MCF 10A (cell line): ENCODE measurements around the gene MUSK. TPM values are rescaled to one million over a fixed set of nuclear protein-coding genes. Genes with fewer than 3 reads are reported as not detected.

Source experiments
- BruUV-seq: library from RNA; stranded (reverse); fragments of 400-500 nt; replicated peaks from 2 replicates; lab custom pipeline; 2021; lab: Mats Ljungman, UMichigan
- CTCF ChIA-PET: fragments of 300-600 bp; sonication (Branson Sonifier 250); formaldehyde crosslinking; extraction: SDS; loops from one replicate; lab custom pipeline; 2021; ENCODE audit warnings: antibody characterized with exemption, inconsistent platforms; lab: Yijun Ruan, JAX
- POLR2A ChIA-PET: fragments of 300-600, 350-650 bp; sonication (Branson Sonifier 250); formaldehyde crosslinking; extraction: SDS; loops from one replicate; lab custom pipeline; 2020; ENCODE audit warnings: antibody characterized with exemption, inconsistent platforms; lab: Yijun Ruan, JAX
- DNase-seq: peaks from one replicate; pipeline ENCODE4 v3.0.0-alpha.2; 2018; ENCODE audit not compliant: unreplicated experiment
- H3K27ac Mint-ChIP-seq: one replicate; pipeline ENCODE4 v1.8.0; 2022; ENCODE audit warnings: mild to moderate bottlenecking, low read depth, mixed read lengths; ENCODE audit not compliant: unreplicated experiment
- H3K27me3 Mint-ChIP-seq: one replicate; pipeline ENCODE4 v1.8.0; 2022; ENCODE audit warnings: mixed read lengths; ENCODE audit not compliant: insufficient read depth, unreplicated experiment
- H3K36me3 Mint-ChIP-seq: one replicate; pipeline ENCODE4 v1.8.0; 2022; ENCODE audit warnings: mild to moderate bottlenecking, moderate library complexity, mixed read lengths; ENCODE audit not compliant: insufficient read depth, unreplicated experiment
- H3K4me1 Mint-ChIP-seq: one replicate; pipeline ENCODE4 v1.8.0; 2022; ENCODE audit warnings: mixed read lengths; ENCODE audit not compliant: insufficient read depth, unreplicated experiment
- H3K4me3 Mint-ChIP-seq: one replicate; pipeline ENCODE4 v1.8.0; 2022; ENCODE audit warnings: mild to moderate bottlenecking, moderate library complexity, mixed read lengths; ENCODE audit not compliant: unreplicated experiment
- H3K9me3 Mint-ChIP-seq: one replicate; pipeline ENCODE4 v1.8.0; 2022; ENCODE audit warnings: mixed read lengths; ENCODE audit not compliant: unreplicated experiment
- intact Hi-C: fragments of 100-400 bp; cut with micrococcal nuclease; formaldehyde crosslinking; loops from 2 replicates; pipeline ENCODE4 v1.14.1; 2022
- total RNA-seq: library from RNA; stranded (reverse); gene quantifications from 2 replicates; pipeline ENCODE4 v1.2.3, GENCODE V29; 2022
- TF ChIP-seq, protein P1 (sequence below): fragments of 200-600 bp; IDR thresholded peaks from one replicate; pipeline ENCODE4 v1.8.0; 2022; ENCODE audit warnings: antibody characterized with exemption, mild to moderate bottlenecking; ENCODE audit not compliant: unreplicated experiment

MUSK gene
- total RNA-seq, 1 experiment from 2014 or later: not detected

DNA sequence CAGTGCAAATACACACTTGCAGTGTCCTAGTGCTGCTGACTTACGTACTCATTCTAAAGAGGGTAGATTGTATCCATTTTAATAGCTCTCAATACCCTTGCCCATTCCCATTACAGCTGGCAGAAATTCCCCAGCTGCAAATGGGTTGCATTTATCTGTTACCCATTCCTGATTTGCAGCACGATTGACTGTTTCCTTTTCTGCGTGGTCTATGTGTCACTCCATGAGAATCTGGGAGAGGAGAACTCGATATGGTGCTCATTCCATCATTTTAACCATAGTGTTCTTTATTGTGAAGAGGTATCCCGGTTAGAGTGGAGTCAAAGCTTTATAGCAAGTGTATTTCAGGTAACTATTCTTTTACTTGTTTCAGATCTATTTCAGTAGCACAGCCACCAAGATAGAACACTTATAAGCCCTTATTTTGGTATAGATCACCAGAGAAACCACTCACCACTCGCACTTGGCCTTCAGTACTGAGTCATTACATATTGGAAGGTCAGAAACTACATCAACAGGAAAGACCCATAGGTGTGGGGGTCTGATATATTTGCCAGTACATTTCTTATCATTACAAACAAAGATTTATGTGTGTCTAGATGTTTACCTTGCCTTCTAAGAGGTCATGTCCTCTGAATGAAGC, 139.5 kb downstream of the MUSK start:
- Mint-ChIP-seq H3K4me1 (no peaks in the 10 kb centered on the region), H3K27ac (no peak overlapping the region), H3K36me3 (no peaks in the 10 kb centered on the region), H3K27me3 (no peaks in the 10 kb centered on the region), H3K4me3 (no peak overlapping the region), H3K9me3 (no peaks in the 10 kb centered on the region)
- DNase-seq: no peak
- CTCF ChIA-PET: interaction anchor here (0.5 kb wide), 1 partner anchor 9 kb away, joined by 3 read pairs; no protein-coding TSS in a partner anchor
- intact Hi-C loops: no loop called here
- BruUV-seq: no TSS peak
- TF ChIP-seq, protein P1, sequence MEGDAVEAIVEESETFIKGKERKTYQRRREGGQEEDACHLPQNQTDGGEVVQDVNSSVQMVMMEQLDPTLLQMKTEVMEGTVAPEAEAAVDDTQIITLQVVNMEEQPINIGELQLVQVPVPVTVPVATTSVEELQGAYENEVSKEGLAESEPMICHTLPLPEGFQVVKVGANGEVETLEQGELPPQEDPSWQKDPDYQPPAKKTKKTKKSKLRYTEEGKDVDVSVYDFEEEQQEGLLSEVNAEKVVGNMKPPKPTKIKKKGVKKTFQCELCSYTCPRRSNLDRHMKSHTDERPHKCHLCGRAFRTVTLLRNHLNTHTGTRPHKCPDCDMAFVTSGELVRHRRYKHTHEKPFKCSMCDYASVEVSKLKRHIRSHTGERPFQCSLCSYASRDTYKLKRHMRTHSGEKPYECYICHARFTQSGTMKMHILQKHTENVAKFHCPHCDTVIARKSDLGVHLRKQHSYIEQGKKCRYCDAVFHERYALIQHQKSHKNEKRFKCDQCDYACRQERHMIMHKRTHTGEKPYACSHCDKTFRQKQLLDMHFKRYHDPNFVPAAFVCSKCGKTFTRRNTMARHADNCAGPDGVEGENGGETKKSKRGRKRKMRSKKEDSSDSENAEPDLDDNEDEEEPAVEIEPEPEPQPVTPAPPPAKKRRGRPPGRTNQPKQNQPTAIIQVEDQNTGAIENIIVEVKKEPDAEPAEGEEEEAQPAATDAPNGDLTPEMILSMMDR: no peak
- POLR2A ChIA-PET: interaction anchor here (0.6 kb wide), 1 partner anchor 109 kb away, joined by 4 read pairs; no protein-coding TSS in a partner anchor

DNA sequence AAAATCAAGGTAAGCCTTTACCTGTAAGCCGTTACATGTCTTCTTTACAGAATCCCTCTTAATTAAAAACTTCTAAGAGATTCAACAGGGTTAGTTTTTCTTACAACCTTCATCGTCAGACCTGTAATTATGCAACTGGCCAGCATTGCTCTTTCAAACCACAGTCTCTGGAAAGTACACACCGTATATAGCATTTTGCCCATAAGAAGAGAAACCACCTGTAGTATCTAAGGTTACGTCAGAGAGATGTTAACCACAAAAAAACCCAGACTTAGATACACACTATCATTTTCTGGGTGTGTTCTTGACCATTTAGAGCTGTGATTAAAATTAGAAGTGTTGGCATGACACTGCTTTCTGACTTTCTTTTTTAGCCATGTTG, 140.0 kb downstream of the MUSK start:
- intact Hi-C loops: no loop called here
- H3K27ac Mint-ChIP-seq: no peak overlapping the region
- no peak overlapping the region for H3K4me3 Mint-ChIP-seq
- no peak for DNase-seq
- no peaks in the 10 kb centered on the region for H3K27me3 Mint-ChIP-seq
- ChIA-PET CTCF (interaction anchor here (0.6 kb wide), 1 partner anchor 535 kb away, joined by 3 read pairs; no protein-coding TSS in a partner anchor), POLR2A (interaction anchor here (0.6 kb wide), 1 partner anchor 109 kb away, joined by 4 read pairs; no protein-coding TSS in a partner anchor)
- TF ChIP-seq, protein P1: no peak
- no peaks in the 10 kb centered on the region for H3K9me3 Mint-ChIP-seq
- BruUV-seq: no TSS peak
- H3K4me1 Mint-ChIP-seq: no peaks in the 10 kb centered on the region
- no peaks in the 10 kb centered on the region for H3K36me3 Mint-ChIP-seq

DNA sequence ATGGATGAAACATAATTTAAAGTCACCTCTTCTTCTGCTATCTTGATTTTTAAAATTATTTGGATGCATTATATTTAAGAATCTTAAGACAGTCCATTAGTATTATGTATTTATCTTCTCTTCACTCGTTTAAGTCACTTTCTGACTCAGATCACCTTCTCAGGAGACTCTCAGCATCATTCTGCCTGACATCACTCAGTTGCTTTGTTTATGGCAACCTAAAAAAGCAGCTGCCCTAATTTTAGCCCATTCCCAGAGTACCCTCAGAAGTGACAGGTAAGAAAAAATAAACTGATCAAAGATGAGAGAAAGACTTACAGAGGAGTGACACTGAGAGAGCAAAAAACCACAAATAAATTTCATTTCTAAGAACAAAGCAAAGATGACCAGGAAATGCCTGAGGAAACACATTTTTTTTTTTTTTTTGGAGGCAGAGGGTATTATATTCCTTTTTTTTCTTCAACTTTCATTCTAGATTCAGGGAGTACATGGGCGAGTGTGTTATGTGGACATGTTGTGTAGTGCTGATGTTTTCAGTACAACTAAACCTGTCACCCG, 140.5 kb downstream of the MUSK start:
- intact Hi-C loops: no loop called here
- Mint-ChIP-seq H3K27me3 (no peaks in the 10 kb centered on the region), H3K4me1 (peaks cover 5% of the 10 kb centered on the region), H3K36me3 (no peaks in the 10 kb centered on the region), H3K4me3 (no peak overlapping the region), H3K27ac (no peak overlapping the region), H3K9me3 (no peaks in the 10 kb centered on the region)
- DNase-seq: no peak
- ChIA-PET POLR2A (no interaction called here), CTCF (interaction anchor here (0.6 kb wide), 1 partner anchor 535 kb away, joined by 3 read pairs; no protein-coding TSS in a partner anchor)
- TF ChIP-seq, protein P1: no peak
- no TSS peak for BruUV-seq

DNA sequence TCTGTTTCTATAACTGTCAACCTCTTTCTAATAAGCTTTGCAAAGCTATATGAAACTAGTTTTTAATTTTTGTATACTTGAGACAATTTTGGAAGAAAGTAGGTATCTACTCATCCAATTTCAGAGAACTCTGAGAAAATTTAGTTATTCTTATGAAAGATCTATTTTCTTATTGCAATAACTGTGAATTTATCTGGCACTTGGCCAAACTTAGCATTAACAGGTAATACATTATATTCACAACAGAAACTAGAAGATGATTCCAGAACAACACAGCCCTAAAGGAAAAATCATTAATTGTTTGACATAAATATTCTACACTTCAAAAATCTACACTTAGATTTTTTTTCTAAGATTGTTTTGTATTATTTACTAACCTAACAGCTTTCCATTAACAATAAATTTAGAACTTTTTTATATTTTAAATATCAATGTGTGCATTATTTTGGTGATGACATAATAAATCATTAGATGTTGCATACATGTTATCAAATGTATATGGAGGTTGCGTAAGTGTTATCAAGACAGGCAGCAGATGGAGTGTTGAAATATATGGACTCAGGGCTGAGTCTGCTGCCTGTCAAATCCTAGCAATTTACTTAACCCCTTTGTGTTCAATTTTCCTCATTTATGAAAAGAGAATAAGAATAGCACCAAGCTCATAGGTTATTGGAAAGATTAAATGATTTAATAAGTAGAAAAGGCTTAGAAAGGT, 141.8 kb downstream of the MUSK start:
- Mint-ChIP-seq H3K4me3 (no peak overlapping the region), H3K9me3 (no peaks in the 10 kb centered on the region), H3K27me3 (no peaks in the 10 kb centered on the region), H3K36me3 (no peaks in the 10 kb centered on the region), H3K27ac (no peak overlapping the region), H3K4me1 (peaks cover 6% of the 10 kb centered on the region)
- BruUV-seq: no TSS peak
- ChIA-PET POLR2A (interaction anchor here (0.9 kb wide), 1 partner anchor 25 kb away, joined by 3 read pairs; no protein-coding TSS in a partner anchor), CTCF (no interaction called here)
- TF ChIP-seq, protein P1: no peak
- intact Hi-C loops: no loop called here
- no peak for DNase-seq
